GM23248 (cell line): ENCODE data around the gene RPL36.

ENCODE experiments used
- EZH2 ChIP-seq: fragments of 200-600 bp; sonication (generic); IDR thresholded peaks from 2 replicates; pipeline ENCODE4 v1.6.1; 2018; ENCODE audit warnings: antibody characterized with exemption, mild to moderate bottlenecking; ENCODE audit not compliant: insufficient read depth, poor library complexity, severe bottlenecking
- EZH2phosphoT487 ChIP-seq: fragments of 200-600 bp; sonication (generic); IDR thresholded peaks from 2 replicates; pipeline ENCODE4 v1.6.1; 2018; ENCODE audit warnings: antibody characterized with exemption, moderate library complexity, mild to moderate bottlenecking, low read depth; ENCODE audit not compliant: insufficient read depth

DNA sequence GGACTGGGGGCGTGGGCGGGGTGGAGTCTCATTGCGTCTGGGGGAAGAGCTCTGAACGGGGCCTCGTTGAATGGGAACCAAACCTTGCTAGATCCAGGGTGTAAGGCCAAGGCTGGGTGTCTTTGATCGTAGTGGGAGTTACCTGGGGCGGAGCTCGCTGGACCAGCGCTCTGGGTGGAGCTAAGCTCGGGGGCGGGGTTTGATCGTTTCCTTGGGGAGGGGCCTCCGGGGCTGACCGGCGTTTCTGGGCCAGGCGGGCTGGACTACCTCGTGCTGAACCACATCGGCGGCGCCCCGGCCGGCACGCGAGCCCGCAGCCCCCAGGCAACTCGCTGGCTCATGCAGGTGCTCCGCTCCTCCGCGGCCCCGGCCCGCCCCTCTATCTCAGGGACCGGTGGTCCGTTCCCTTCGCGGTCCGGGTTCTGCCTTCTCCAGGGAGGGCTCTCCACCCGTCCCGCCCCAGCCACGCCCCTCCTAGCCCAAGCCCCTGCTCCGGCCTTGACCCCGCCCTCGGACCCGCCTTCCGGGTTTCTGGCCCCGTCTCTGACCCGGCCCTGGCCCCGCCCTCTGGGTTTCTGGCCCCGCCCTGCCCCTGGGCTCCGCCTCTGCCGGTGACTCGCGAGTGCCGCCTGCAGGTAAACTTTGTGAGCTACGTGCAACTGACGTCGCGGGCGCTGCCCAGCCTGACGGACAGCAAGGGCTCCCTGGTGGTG, 3.3 kb upstream of the RPL36 start:
- TF ChIP-seq EZH2 (no peak), EZH2phosphoT487 (no peak)
